ENCODE results near the gene IGDCC3.

IGDCC3 gene

GRCh38 chr15:65343374-65343981 lies 34.3 kb downstream of the IGDCC3 start:
- DNase-seq (ENCODE audit: low read depth, low spot score) = no peak
- no peak overlapping the region for H3K4me3 ChIP-seq (ENCODE audit: low read depth, low read length)
- in situ Hi-C loops (cut with HindIII; ENCODE audit: low sequenced_read_pairs) = no loop called here
- TF ChIP-seq, protein P1, sequence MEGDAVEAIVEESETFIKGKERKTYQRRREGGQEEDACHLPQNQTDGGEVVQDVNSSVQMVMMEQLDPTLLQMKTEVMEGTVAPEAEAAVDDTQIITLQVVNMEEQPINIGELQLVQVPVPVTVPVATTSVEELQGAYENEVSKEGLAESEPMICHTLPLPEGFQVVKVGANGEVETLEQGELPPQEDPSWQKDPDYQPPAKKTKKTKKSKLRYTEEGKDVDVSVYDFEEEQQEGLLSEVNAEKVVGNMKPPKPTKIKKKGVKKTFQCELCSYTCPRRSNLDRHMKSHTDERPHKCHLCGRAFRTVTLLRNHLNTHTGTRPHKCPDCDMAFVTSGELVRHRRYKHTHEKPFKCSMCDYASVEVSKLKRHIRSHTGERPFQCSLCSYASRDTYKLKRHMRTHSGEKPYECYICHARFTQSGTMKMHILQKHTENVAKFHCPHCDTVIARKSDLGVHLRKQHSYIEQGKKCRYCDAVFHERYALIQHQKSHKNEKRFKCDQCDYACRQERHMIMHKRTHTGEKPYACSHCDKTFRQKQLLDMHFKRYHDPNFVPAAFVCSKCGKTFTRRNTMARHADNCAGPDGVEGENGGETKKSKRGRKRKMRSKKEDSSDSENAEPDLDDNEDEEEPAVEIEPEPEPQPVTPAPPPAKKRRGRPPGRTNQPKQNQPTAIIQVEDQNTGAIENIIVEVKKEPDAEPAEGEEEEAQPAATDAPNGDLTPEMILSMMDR (IDR thresholded peaks at IDR 0.05; ENCODE audit: low read depth, low read length) = no peak

- in situ Hi-C loops (cut with HindIII; ENCODE audit: low sequenced_read_pairs) = no loop called here
- DNase-seq (ENCODE audit: low read depth, low spot score) = no peak
- TF ChIP-seq, protein P1 (IDR thresholded peaks at IDR 0.05; ENCODE audit: low read depth, low read length) = no peak
- H3K4me3 ChIP-seq (ENCODE audit: low read depth, low read length) = no peak overlapping the region
These were observed 35.3 kb downstream of the IGDCC3 start for GRCh38 chr15:65342493-65342892.

- no peak overlapping the region for H3K4me3 ChIP-seq (ENCODE audit: low read depth, low read length)
- TF ChIP-seq, protein P1 (IDR thresholded peaks at IDR 0.05; ENCODE audit: low read depth, low read length) = no peak
- no peak for DNase-seq (ENCODE audit: low read depth, low spot score)
- in situ Hi-C loops (cut with HindIII; ENCODE audit: low sequenced_read_pairs) = no loop called here
These were observed 37.9 kb downstream of the IGDCC3 start for GRCh38 chr15:65339920-65340319.

GRCh38 chr15:65339416-65339815 lies 38.4 kb downstream of the IGDCC3 start:
- no peak overlapping the region for H3K4me3 ChIP-seq (ENCODE audit: low read depth, low read length)
- DNase-seq (ENCODE audit: low read depth, low spot score) = no peak
- TF ChIP-seq, protein P1 (IDR thresholded peaks at IDR 0.05; ENCODE audit: low read depth, low read length) = no peak
- in situ Hi-C loops (cut with HindIII; ENCODE audit: low sequenced_read_pairs) = no loop called here

- DNase-seq (ENCODE audit: low read depth, low spot score) = no peak
- in situ Hi-C loops (cut with HindIII; ENCODE audit: low sequenced_read_pairs) = no loop called here
- TF ChIP-seq, protein P1 (IDR thresholded peaks at IDR 0.05; ENCODE audit: low read depth, low read length) = no peak
- H3K4me3 ChIP-seq (ENCODE audit: low read depth, low read length) = no peak overlapping the region
These were observed 39.0 kb downstream of the IGDCC3 start for GRCh38 chr15:65338823-65339222.

- TF ChIP-seq, protein P1 (IDR thresholded peaks at IDR 0.05; ENCODE audit: low read depth, low read length) = no peak
- in situ Hi-C loops (cut with HindIII; ENCODE audit: low sequenced_read_pairs) = no loop called here
- no peak for DNase-seq (ENCODE audit: low read depth, low spot score)
- H3K4me3 ChIP-seq (ENCODE audit: low read depth, low read length) = no peak overlapping the region
These were observed 39.4 kb downstream of the IGDCC3 start for GRCh38 chr15:65338366-65338765.

Measured in astrocyte of the spinal cord (primary cell).